ENCODE results near the gene TOMM70. TPM values are rescaled to one million over a fixed set of nuclear protein-coding genes. Genes with fewer than 3 reads are reported as not detected.

TOMM70 gene
- total and polyA plus RNA-seq, 2 donors (not counting 3 experiments of a cell fraction or from before 2014, with no cell fraction given) = 7.6 to 32.3 TPM

DNA sequence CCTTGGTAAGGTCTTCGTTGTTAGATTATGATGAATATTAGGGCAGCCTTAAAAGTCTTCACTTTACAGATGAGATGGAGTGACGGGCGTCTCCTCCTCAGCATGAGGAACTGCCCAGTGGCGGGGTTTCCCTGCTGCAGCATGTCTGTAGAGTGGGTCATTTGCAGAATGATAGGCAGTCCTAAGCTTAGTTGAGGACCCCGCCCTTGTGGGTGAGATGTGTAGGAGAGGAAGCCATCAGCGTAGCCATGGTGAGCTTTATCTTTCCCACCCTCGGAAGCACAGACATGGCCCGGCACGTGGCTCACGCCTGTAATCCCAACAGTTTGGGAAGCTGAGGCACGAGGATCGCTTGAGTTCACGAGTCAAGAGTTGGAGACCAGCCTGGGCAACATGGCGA lies 65.5 kb downstream of the TOMM70 start:
- no peaks in the 10 kb centered on the region for H3K9me1 ChIP-seq (replicated peaks; ENCODE audit: control insufficient read depth, extremely low read depth, insufficient read depth, low read length)
- no peak overlapping the region for H2AFZ ChIP-seq (ENCODE audit: low read depth, low read length)
- H3K4me1 ChIP-seq (ENCODE audit: control insufficient read depth, extremely low read depth, insufficient read depth, low read length) = peaks cover 10% of the 10 kb centered on the region
- intact Hi-C loops (cut with micrococcal nuclease) (no loop called here), dilution Hi-C loops (cut with MboI; ENCODE audit: extremely low pct_ligation_motif_present, low sequenced_read_pairs) (no loop called here)
- H3K9ac ChIP-seq (replicated peaks; ENCODE audit: extremely low read depth, insufficient read depth, low read length) = no peak overlapping the region
- H3K36me3 ChIP-seq (ENCODE audit: control insufficient read depth in 2 of 2, extremely low read depth in 1 of 2, insufficient read depth in 2 of 2, low read length in 2 of 2) = no peaks in the 10 kb centered on the region
- H3K4me2 ChIP-seq (ENCODE audit: insufficient read depth, low read length) = peak overlapping the region; percentile 78
- no peak overlapping the region for H3K27ac ChIP-seq (ENCODE audit: insufficient read depth, low read depth, low read length)
- no TSS peak for BruUV-seq (replicated peaks)
- no peaks in the 10 kb centered on the region for H4K20me1 ChIP-seq (replicated peaks; ENCODE audit: control insufficient read depth, extremely low read depth, insufficient read depth, low read length)
- ChIA-PET POLR2A (no interaction called here), CTCF (interaction anchor here (0.7 to 1.6 kb wide), 2 partner anchors 19 to 504 kb away, joined by 3 to 5 read pairs; no protein-coding TSS in a partner anchor)
- peak; percentile 50 for FAIRE-seq
- H3K4me3 ChIP-seq (replicated peaks in 1 of 3; ENCODE audit: insufficient read depth in 1 of 3, low read depth in 1 of 3, low read length in 3 of 3) = peak overlapping the region in 1 of 3 experiments; percentile 60
- no peak for DNase-seq (ENCODE audit: low read depth, low spot score)
- H3K27me3 ChIP-seq (ENCODE audit: control insufficient read depth in 2 of 2, insufficient read depth in 2 of 2, low read length in 2 of 2) = no peaks in the 10 kb centered on the region
- no peaks in the 10 kb centered on the region for H3K9me3 ChIP-seq (replicated peaks; ENCODE audit: control insufficient read depth, insufficient read depth, low read length)
- H3K79me2 ChIP-seq (ENCODE audit: control insufficient read depth, insufficient read depth, low read length) = no peaks in the 10 kb centered on the region
- TF ChIP-seq MYC (IDR thresholded peaks at IDR 0.05; ENCODE audit: low read depth, low read length) (no peak), EZH2 (IDR thresholded peaks at IDR 0.05; ENCODE audit: borderline replicate concordance, low read depth, low read length, severe bottlenecking) (no peak), GATA2 (IDR thresholded peaks at IDR 0.05; ENCODE audit: insufficient read depth, insufficient read length, low read depth, low read length) (no peak), FOS (IDR thresholded peaks at IDR 0.05; ENCODE audit: borderline replicate concordance, insufficient read depth, low read length) (no peak), JUN (IDR thresholded peaks at IDR 0.05; ENCODE audit: borderline replicate concordance, insufficient read depth, insufficient read length, low read depth) (no peak), POLR2AphosphoS5 (IDR thresholded peaks at IDR 0.05; ENCODE audit: insufficient read depth, low read depth, low read length) (no peak), POLR2A (IDR thresholded peaks at IDR 0.05; ENCODE audit: low read depth, low read length) (no peak)
- TF ChIP-seq, protein P1, sequence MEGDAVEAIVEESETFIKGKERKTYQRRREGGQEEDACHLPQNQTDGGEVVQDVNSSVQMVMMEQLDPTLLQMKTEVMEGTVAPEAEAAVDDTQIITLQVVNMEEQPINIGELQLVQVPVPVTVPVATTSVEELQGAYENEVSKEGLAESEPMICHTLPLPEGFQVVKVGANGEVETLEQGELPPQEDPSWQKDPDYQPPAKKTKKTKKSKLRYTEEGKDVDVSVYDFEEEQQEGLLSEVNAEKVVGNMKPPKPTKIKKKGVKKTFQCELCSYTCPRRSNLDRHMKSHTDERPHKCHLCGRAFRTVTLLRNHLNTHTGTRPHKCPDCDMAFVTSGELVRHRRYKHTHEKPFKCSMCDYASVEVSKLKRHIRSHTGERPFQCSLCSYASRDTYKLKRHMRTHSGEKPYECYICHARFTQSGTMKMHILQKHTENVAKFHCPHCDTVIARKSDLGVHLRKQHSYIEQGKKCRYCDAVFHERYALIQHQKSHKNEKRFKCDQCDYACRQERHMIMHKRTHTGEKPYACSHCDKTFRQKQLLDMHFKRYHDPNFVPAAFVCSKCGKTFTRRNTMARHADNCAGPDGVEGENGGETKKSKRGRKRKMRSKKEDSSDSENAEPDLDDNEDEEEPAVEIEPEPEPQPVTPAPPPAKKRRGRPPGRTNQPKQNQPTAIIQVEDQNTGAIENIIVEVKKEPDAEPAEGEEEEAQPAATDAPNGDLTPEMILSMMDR (IDR thresholded peaks at IDR 0.05; ENCODE audit: extremely low read depth in 1 of 2, insufficient read depth in 1 of 2, low read depth in 1 of 2, low read length in 2 of 2) = no peak
- TF ChIP-seq, protein P2, sequence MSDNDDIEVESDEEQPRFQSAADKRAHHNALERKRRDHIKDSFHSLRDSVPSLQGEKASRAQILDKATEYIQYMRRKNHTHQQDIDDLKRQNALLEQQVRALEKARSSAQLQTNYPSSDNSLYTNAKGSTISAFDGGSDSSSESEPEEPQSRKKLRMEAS (IDR thresholded peaks at IDR 0.05; ENCODE audit: insufficient read depth, insufficient read length) = no peak

Measured in endothelial cell of umbilical vein (primary cell).